ENCODE data around the gene CDK5RAP3. TPM values are rescaled to one million over a fixed set of nuclear protein-coding genes. Genes with fewer than 3 reads are reported as not detected.

CDK5RAP3 gene
- total RNA-seq, 6 experiments from 2014 or later: 47.3 to 119 (median 99.7) TPM

GRCh38 chr17:48030531-48030930 is 59.6 kb downstream of the CDK5RAP3 start:
- intact Hi-C loops (cut with DNase I): no loop called here
- WGBS (ENCODE audit: insufficient coverage, low coverage, low lambda C conversion rate, missing lambda C conversion rate): 49% methylated on average over 5 of the region's 5 CpGs

More at GRCh38 chr17:48030531-48030930, 59.6 kb downstream of the CDK5RAP3 start:
- Histone ChIP-seq H3K27ac (no peak overlapping the region), H3K36me3 (no peaks in the 10 kb centered on the region), H3K4me1 (peaks cover 0 to 13% (median 6%) of the 10 kb centered on the region in 4 donors), H3K9me3 (no peaks in the 10 kb centered on the region), H3K27me3 (no peaks in the 10 kb centered on the region), H3K4me3 (no peak overlapping the region)
- DNase-seq (peak in 1 of 3 donors; percentile 33), ATAC-seq (no peak)
- TF ChIP-seq POLR2A (IDR thresholded peaks at IDR 0.05) (no peak), CTCF (IDR thresholded peaks at IDR 0.05) (no peak)

Other genes with a start within 250 kb of the CDK5RAP3 start
- gene TBX21, start 237.9 kb upstream of the CDK5RAP3 start, total RNA-seq: under 1 TPM in 5 of 6 experiments, not detected in 1; 0.19 to 0.56 (median 0.24) TPM
- gene OSBPL7, start 149.3 kb upstream of the CDK5RAP3 start, total RNA-seq: 1 to 10 TPM in 5 of 6 experiments, under 1 TPM in 1; 0.62 to 2.2 (median 1.4) TPM
- gene MRPL10, start 139.6 kb upstream of the CDK5RAP3 start, total RNA-seq: 10 to 100 TPM; 14.4 to 26.1 (median 16.3) TPM
- under 1 TPM; 0.12 to 0.44 (median 0.35) TPM for gene LRRC46, start 139.4 kb upstream of the CDK5RAP3 start, total RNA-seq
- 10 to 100 TPM; 18.1 to 25.7 (median 19.6) TPM for gene SCRN2, start 129.8 kb upstream of the CDK5RAP3 start, total RNA-seq
- under 1 TPM in 3 of 6 experiments, not detected in 3; 0.09 to 0.12 (median 0.11) TPM for gene SP6, start 120.0 kb upstream of the CDK5RAP3 start, total RNA-seq
- 1 to 10 TPM; 3.1 to 7.9 (median 5.5) TPM for gene SP2, start 74.9 kb upstream of the CDK5RAP3 start, total RNA-seq
- gene PNPO, start 29.5 kb upstream of the CDK5RAP3 start, total RNA-seq: 100 to 1,000 TPM in 5 of 6 experiments, 10 to 100 TPM in 1; 85.0 to 151 (median 124) TPM
- 1 to 10 TPM in 1 of 6 experiments, under 1 TPM in 5; 0.19 to 1.1 (median 0.47) TPM for gene PRR15L, start 13.2 kb upstream of the CDK5RAP3 start, total RNA-seq
- 10 to 100 TPM; 18.9 to 26.6 (median 23.8) TPM for gene COPZ2, start 66.7 kb downstream of the CDK5RAP3 start, total RNA-seq
- gene NFE2L1, start 77.2 kb downstream of the CDK5RAP3 start, total RNA-seq: 100 to 1,000 TPM in 4 of 6 experiments, 10 to 100 TPM in 2; 63.1 to 156 (median 117) TPM
- 10 to 100 TPM in 2 of 6 experiments, 1 to 10 TPM in 4; 7.0 to 10.5 (median 9.9) TPM for gene CBX1, start 130.4 kb downstream of the CDK5RAP3 start, total RNA-seq
- 10 to 100 TPM in 3 of 6 experiments, 1 to 10 TPM in 3; 7.2 to 11.7 (median 9.2) TPM for gene SNX11, start 136.7 kb downstream of the CDK5RAP3 start, total RNA-seq